ENCODE measurements around the gene CD302. TPM values are rescaled to one million over a fixed set of nuclear protein-coding genes. Genes with fewer than 3 reads are reported as not detected.
A peak's percentile ranks its signal among the peaks of the same experiment; 100 is the strongest.

Gene CD302
- polyA plus RNA-seq, 1 donor (not counting 4 experiments of a cell fraction or from before 2014, with no cell fraction given), result 0.20 TPM

DNA sequence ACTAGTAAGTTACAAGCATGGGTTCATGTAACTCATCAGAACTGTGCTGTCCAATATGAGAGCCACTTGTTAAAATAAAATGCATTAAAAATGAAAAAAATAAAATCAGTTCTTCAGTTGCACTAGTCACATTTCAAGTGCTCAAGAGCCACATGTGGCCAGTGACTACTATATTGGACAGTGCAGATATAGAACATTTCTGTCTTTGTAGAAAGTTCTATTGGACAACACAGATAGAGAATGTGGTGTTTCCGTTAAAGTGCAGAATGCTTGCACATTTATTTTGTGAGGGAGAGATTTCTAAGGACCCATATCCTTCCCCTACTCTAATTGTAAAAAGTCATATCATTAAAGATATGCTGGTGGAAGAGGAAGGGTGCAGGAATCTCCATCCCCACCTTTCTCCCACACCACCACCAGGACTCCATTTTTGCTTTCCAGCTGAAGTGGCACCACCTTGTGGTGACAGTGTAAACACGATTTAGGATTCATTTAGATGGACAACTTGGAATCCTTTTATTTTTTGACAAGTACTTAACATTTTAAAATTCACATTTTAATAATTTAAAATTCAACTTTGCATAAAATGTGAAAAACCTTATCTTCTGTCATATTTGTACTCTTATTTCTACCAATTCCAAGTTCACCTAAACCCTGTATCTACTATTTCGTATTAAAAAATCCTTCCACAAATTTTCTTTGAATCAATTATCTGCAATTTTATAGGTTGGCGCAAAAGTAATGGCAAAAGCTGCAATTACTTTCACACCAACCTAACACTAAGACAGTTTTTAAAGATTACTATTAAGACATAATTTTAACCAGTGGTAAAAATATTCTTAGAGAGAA, 9.4 kb upstream of the CD302 start:
- peak; percentile 57 for FAIRE-seq
- Histone ChIP-seq H3K36me3 (ENCODE audit: control insufficient read depth in 2 of 2, extremely low read depth in 1 of 2, insufficient read depth in 2 of 2, low read length in 2 of 2) (no peaks in the 10 kb centered on the region), H3K9me1 (ENCODE audit: control insufficient read depth, extremely low read depth, insufficient read depth, low read length) (no peaks in the 10 kb centered on the region), H3K9me3 (ENCODE audit: control insufficient read depth, low read depth, low read length) (no peaks in the 10 kb centered on the region), H3K9ac (ENCODE audit: control insufficient read depth, extremely low read depth, insufficient read depth, low read length) (no peak overlapping the region), H3K79me2 (ENCODE audit: control insufficient read depth, insufficient read depth, low read length) (no peaks in the 10 kb centered on the region), H3K4me3 (ENCODE audit: control insufficient read depth in 2 of 3, extremely low read depth in 1 of 3, insufficient read depth in 2 of 3, low read depth in 1 of 3, low read length in 3 of 3) (no peak overlapping the region), H3K27me3 (ENCODE audit: control insufficient read depth, extremely low read depth, insufficient read depth, low read length) (no peaks in the 10 kb centered on the region), H4K20me1 (ENCODE audit: control insufficient read depth, extremely low read depth, insufficient read depth, low read length) (no peaks in the 10 kb centered on the region), H2AFZ (ENCODE audit: control insufficient read depth, low read length) (no peak overlapping the region), H3K27ac (ENCODE audit: control insufficient read depth, insufficient read depth, low read length) (no peak overlapping the region), H3K4me1 (ENCODE audit: control insufficient read depth, extremely low read depth, insufficient read depth, low read length) (no peaks in the 10 kb centered on the region), H3K4me2 (ENCODE audit: control insufficient read depth, extremely low read depth, insufficient read depth, low read depth, low read length) (no peak overlapping the region)
- dilution Hi-C loops (cut with MboI; ENCODE audit: extremely low pct_ligation_motif_present, low sequenced_read_pairs), result no loop called here
- TF ChIP-seq, protein P1, sequence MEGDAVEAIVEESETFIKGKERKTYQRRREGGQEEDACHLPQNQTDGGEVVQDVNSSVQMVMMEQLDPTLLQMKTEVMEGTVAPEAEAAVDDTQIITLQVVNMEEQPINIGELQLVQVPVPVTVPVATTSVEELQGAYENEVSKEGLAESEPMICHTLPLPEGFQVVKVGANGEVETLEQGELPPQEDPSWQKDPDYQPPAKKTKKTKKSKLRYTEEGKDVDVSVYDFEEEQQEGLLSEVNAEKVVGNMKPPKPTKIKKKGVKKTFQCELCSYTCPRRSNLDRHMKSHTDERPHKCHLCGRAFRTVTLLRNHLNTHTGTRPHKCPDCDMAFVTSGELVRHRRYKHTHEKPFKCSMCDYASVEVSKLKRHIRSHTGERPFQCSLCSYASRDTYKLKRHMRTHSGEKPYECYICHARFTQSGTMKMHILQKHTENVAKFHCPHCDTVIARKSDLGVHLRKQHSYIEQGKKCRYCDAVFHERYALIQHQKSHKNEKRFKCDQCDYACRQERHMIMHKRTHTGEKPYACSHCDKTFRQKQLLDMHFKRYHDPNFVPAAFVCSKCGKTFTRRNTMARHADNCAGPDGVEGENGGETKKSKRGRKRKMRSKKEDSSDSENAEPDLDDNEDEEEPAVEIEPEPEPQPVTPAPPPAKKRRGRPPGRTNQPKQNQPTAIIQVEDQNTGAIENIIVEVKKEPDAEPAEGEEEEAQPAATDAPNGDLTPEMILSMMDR (optimal IDR thresholded peaks at IDR 0.05 in 1 of 3, IDR thresholded peaks at IDR 0.05 in 1 of 3, conservative IDR thresholded peaks at IDR 0.05 in 1 of 3; ENCODE audit: extremely low read depth in 1 of 3, insufficient read depth in 2 of 3, low read length in 3 of 3), result peak; percentile 63 to 83 (median 77)
- no peak for TF ChIP-seq EZH2 (IDR thresholded peaks at IDR 0.05; ENCODE audit: low read length)
- peak; percentile 13 for DNase-seq (ENCODE audit: low read depth, low spot score)

GRCh38 chr2:159804941-159805340, 6.9 kb upstream of the CD302 start:
- no peaks in the 10 kb centered on the region for H3K79me2 ChIP-seq (ENCODE audit: control insufficient read depth, insufficient read depth, low read length)
- dilution Hi-C loops (cut with MboI; ENCODE audit: extremely low pct_ligation_motif_present, low sequenced_read_pairs), result no loop called here
- H3K36me3 ChIP-seq (ENCODE audit: control insufficient read depth in 2 of 2, extremely low read depth in 1 of 2, insufficient read depth in 2 of 2, low read length in 2 of 2), result no peaks in the 10 kb centered on the region
- FAIRE-seq (no peak), DNase-seq (ENCODE audit: low read depth, low spot score) (no peak)
- TF ChIP-seq, protein P1 (optimal IDR thresholded peaks at IDR 0.05 in 1 of 3, IDR thresholded peaks at IDR 0.05 in 1 of 3, conservative IDR thresholded peaks at IDR 0.05 in 1 of 3; ENCODE audit: extremely low read depth in 1 of 3, insufficient read depth in 2 of 3, low read length in 3 of 3), result no peak
- TF ChIP-seq EZH2 (IDR thresholded peaks at IDR 0.05; ENCODE audit: low read length), result no peak
- H4K20me1 ChIP-seq (ENCODE audit: control insufficient read depth, extremely low read depth, insufficient read depth, low read length), result no peaks in the 10 kb centered on the region
- no peak overlapping the region for H3K4me3 ChIP-seq (ENCODE audit: control insufficient read depth in 2 of 3, extremely low read depth in 1 of 3, insufficient read depth in 2 of 3, low read depth in 1 of 3, low read length in 3 of 3)
- no peaks in the 10 kb centered on the region for H3K9me3 ChIP-seq (ENCODE audit: control insufficient read depth, low read depth, low read length)
- no peak overlapping the region for H3K9ac ChIP-seq (ENCODE audit: control insufficient read depth, extremely low read depth, insufficient read depth, low read length)
- H2AFZ ChIP-seq (ENCODE audit: control insufficient read depth, low read length), result no peak overlapping the region
- no peak overlapping the region for H3K4me2 ChIP-seq (ENCODE audit: control insufficient read depth, extremely low read depth, insufficient read depth, low read depth, low read length)
- H3K9me1 ChIP-seq (ENCODE audit: control insufficient read depth, extremely low read depth, insufficient read depth, low read length), result no peaks in the 10 kb centered on the region
- H3K27me3 ChIP-seq (ENCODE audit: control insufficient read depth, extremely low read depth, insufficient read depth, low read length), result peaks cover under 1% of the 10 kb centered on the region
- no peaks in the 10 kb centered on the region for H3K4me1 ChIP-seq (ENCODE audit: control insufficient read depth, extremely low read depth, insufficient read depth, low read length)
- H3K27ac ChIP-seq (ENCODE audit: control insufficient read depth, insufficient read depth, low read length), result no peak overlapping the region
